HG02759 (cell line): Measurements from ENCODE around the gene ZNF441.
A peak's percentile ranks its signal among the peaks of the same experiment; 100 is the strongest.
"Not testable (repeated sequence)": the region's sequence is repeated elsewhere in the genome, so short reads cannot be mapped to it uniquely, and the experiment has no call there.

ENCODE experiments used
- ATAC-seq: cut with Tn5 transposase; IDR thresholded peaks from one replicate; pipeline ENCODE4 v1.9.1; 2021; ENCODE audit warnings: mild to moderate bottlenecking, moderate library complexity; ENCODE audit not compliant: unreplicated experiment

The ZNF441 gene

GRCh38 chr19:11766597-11767591 lies at the start of gene ZNF441:
Gene ZNF441, plus strand, starts transcription at chr19:11767000. Its CDS starts 194 bp downstream, at chr19:11767194.
- peak; percentile 93 for ATAC-seq

- ATAC-seq: no peak
Measured at GRCh38 chr19:11721681-11722080, 45.1 kb upstream of the ZNF441 start.

- ATAC-seq: no peak
Measured at GRCh38 chr19:11722414-11722813, 44.4 kb upstream of the ZNF441 start.

GRCh38 chr19:11729586-11729985 lies 37.2 kb upstream of the ZNF441 start:
- no peak for ATAC-seq

GRCh38 chr19:11735375-11735774 lies 31.4 kb upstream of the ZNF441 start:
- ATAC-seq: no peak

GRCh38 chr19:11736696-11737095 lies 30.1 kb upstream of the ZNF441 start:
- ATAC-seq: no peak

- ATAC-seq: peak; percentile 40
Measured at GRCh38 chr19:11737964-11738745, 28.6 kb upstream of the ZNF441 start.

GRCh38 chr19:11738746-11739620 lies 27.8 kb upstream of the ZNF441 start, which contains the start of gene ZNF823:
Gene ZNF823, minus strand, starts transcription at chr19:11738946. Its CDS starts 127 bp downstream, at chr19:11738819.
- ATAC-seq: peak; percentile 90

GRCh38 chr19:11745869-11746268 lies 20.9 kb upstream of the ZNF441 start:
- no peak for ATAC-seq

- no peak for ATAC-seq
Measured at GRCh38 chr19:11747277-11747676, 19.5 kb upstream of the ZNF441 start.

GRCh38 chr19:11749751-11750150 lies 17.0 kb upstream of the ZNF441 start:
- ATAC-seq: no peak

- no peak for ATAC-seq
Measured at GRCh38 chr19:11752244-11752736, 14.5 kb upstream of the ZNF441 start.

- ATAC-seq: no peak
Measured at GRCh38 chr19:11754663-11755062, 12.1 kb upstream of the ZNF441 start.

- no peak for ATAC-seq
Measured at GRCh38 chr19:11756965-11757364, 9.8 kb upstream of the ZNF441 start.

GRCh38 chr19:11759805-11760204 lies 7.0 kb upstream of the ZNF441 start:
- ATAC-seq: no peak

- no peak for ATAC-seq
Measured at GRCh38 chr19:11763117-11763516, 3.7 kb upstream of the ZNF441 start.

- ATAC-seq: no peak
Measured at GRCh38 chr19:11763611-11764010, 3.2 kb upstream of the ZNF441 start.

- ATAC-seq: peak; percentile 44
Measured at GRCh38 chr19:11767633-11768133, 883 bp downstream of the ZNF441 start.

GRCh38 chr19:11769995-11770394 lies 3.2 kb downstream of the ZNF441 start:
- ATAC-seq: no peak

- not testable (repeated sequence) for ATAC-seq
Measured at GRCh38 chr19:11771520-11771919, 4.7 kb downstream of the ZNF441 start.
